ENCODE measurements around the gene TMEM72.

DNA sequence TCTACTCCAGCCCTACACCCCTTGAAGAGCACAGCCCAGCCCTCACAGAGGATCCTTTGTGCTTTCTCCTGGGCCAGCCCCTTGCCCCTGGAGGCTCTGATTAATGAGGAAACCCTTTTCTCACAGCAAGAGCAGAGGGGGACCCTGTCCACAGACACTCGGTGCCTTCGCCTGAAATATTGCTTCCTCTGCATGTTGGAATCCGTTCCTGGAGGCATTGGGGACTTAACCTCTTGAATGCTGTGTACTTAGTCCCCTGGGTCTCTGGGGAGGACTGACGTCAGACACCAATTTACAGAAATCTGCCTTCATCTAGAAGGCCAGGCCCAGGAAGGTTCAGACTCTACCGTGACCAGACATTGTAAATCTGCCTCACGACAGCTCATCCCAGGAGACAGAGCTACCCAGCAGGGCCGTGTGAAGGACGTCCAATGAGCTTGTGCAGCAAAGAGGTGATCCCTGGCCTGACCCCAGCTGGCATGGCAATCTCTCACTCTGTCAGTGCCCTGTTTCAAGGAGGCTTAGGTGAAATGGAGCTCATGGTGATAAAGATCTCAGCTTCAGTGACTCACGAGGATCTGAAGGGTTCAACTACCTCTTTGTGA lies 8.1 kb upstream of the TMEM72 start:
- no peak for TF ChIP-seq EZH2 (IDR thresholded peaks at IDR 0.05; ENCODE audit: borderline replicate concordance, low read depth, low read length, severe bottlenecking)
- TF ChIP-seq, protein P1, sequence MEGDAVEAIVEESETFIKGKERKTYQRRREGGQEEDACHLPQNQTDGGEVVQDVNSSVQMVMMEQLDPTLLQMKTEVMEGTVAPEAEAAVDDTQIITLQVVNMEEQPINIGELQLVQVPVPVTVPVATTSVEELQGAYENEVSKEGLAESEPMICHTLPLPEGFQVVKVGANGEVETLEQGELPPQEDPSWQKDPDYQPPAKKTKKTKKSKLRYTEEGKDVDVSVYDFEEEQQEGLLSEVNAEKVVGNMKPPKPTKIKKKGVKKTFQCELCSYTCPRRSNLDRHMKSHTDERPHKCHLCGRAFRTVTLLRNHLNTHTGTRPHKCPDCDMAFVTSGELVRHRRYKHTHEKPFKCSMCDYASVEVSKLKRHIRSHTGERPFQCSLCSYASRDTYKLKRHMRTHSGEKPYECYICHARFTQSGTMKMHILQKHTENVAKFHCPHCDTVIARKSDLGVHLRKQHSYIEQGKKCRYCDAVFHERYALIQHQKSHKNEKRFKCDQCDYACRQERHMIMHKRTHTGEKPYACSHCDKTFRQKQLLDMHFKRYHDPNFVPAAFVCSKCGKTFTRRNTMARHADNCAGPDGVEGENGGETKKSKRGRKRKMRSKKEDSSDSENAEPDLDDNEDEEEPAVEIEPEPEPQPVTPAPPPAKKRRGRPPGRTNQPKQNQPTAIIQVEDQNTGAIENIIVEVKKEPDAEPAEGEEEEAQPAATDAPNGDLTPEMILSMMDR (IDR thresholded peaks at IDR 0.05; ENCODE audit: borderline replicate concordance, extremely low read depth, low read length, poor library complexity, severe bottlenecking), result no peak

Data from DND-41 (cell line).